GM18951 (cell line): ENCODE measurements around the gene FOXN1.
"Not testable (repeated sequence)": the region's sequence is repeated elsewhere in the genome, so short reads cannot be mapped to it uniquely, and the experiment has no call there.

Source experiments
- POLR2A ChIP-seq: IDR thresholded peaks from 4 replicates; pipeline ENCODE4 v1.6.1; 2011; ENCODE audit warnings: mild to moderate bottlenecking; ENCODE audit not compliant: insufficient read length, insufficient read depth; ENCODE audit errors: extremely low read depth
- in situ Hi-C: fragments of 300-500 bp; cut with MboI; formaldehyde crosslinking; loops from one replicate; pipeline ENCODE4 v1.12.0; 2022; ENCODE audit warnings: low sequenced_read_pairs, mixed read lengths, inconsistent platforms; ENCODE audit not compliant: unreplicated experiment

Gene FOXN1, protein sequence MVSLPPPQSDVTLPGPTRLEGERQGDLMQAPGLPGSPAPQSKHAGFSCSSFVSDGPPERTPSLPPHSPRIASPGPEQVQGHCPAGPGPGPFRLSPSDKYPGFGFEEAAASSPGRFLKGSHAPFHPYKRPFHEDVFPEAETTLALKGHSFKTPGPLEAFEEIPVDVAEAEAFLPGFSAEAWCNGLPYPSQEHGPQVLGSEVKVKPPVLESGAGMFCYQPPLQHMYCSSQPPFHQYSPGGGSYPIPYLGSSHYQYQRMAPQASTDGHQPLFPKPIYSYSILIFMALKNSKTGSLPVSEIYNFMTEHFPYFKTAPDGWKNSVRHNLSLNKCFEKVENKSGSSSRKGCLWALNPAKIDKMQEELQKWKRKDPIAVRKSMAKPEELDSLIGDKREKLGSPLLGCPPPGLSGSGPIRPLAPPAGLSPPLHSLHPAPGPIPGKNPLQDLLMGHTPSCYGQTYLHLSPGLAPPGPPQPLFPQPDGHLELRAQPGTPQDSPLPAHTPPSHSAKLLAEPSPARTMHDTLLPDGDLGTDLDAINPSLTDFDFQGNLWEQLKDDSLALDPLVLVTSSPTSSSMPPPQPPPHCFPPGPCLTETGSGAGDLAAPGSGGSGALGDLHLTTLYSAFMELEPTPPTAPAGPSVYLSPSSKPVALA

DNA sequence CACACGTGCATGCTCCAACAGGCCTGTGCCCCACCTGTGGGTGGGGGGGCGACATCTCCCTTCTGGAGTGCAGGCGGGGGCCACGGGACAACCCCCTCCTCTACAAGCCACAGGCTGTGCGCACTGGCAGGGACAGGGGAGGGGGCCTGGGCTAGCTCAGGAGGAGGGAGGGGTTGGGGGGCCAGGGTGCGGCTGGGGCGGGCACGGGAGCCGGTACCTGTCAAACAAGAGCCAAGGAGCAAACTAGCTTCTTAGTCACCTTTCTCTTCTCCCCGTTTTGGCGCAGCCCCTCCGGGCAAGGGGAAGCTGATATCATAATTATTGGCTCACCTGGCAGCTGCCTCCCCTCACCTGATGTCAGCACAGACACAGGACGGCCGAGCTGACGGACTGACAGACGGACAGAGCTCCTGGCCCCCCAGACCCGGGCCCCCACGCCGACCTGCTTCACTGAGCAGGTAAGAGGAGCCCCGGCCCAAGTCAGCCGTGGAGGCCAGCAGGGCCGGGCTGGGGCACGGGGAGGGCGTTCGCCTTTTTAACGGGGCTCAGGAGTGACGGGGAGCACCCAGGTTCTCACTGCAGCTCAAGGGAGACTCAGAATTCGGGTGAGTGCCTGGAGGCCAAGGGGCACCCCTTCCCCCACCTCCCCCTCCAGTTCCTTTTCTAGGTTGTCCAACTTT, at the start of gene FOXN1:
Gene FOXN1, plus strand, starts transcription at position 363 of the 680 bp plus-strand sequence. CDS start 17,622 bp downstream, outside the sequence.
- TF ChIP-seq POLR2A, result no peak
- in situ Hi-C loops, result no loop called here

DNA sequence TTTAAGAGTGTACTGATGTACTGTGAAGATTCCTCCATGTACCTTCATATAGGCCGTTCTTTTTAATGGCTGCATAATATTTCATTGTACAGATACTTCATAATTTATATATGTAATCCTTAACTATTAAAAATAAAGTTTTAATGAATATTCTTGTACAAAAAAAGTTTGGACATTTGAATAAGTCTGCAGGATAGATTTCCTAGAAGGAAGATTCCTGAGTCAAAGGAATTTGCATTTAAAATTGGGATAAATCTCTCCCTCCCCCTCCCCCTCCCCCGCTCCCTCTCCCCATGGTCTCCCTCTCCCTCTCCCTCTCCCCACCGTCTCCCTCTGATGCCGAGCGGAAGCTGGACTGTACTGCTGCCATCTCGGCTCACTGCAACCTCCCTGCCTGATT, 48.3 kb upstream of the FOXN1 start:
- TF ChIP-seq POLR2A, result no peak
- in situ Hi-C loops, result no loop called here

DNA sequence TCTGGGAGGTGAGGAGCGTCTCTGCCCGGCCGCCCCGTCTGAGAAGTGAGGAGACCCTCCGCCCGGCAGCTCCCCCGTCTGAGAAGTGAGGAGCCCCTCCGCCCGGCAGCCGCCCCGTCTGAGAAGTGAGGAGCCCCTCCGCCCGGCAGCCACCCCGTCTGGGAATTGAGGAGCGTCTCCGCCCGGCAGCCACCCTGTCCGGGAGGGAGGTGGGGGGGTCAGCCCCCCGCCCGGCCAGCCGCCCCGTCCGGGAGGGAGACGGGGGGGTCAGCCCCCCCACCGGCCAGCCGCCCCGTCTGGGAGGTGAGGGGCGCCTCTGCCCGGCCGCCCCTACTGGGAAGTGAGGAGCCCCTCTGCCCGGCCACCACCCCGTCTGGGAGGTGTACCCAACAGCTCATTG, 47.3 kb upstream of the FOXN1 start:
- in situ Hi-C loops, result not testable (repeated sequence)

DNA sequence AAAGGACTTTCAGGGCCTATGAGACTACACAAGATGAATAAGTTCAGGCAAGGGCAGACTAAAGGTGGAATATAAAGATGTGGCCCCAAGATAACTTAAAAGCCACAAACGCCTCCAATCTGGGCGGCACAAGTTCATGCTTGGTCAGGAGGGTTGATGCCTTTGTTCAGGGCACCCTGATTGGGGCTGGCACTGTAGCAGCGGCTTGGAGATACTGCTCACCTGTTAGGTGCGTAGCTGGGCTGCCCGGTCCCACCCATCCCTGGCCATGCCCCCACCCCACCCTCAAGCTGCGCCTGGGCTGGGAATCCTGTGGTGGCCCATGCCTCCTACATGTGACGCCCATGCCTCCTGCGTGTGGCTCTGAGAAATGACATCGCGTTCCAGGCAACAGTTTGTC, 45.2 kb upstream of the FOXN1 start:
- no peak for TF ChIP-seq POLR2A

DNA sequence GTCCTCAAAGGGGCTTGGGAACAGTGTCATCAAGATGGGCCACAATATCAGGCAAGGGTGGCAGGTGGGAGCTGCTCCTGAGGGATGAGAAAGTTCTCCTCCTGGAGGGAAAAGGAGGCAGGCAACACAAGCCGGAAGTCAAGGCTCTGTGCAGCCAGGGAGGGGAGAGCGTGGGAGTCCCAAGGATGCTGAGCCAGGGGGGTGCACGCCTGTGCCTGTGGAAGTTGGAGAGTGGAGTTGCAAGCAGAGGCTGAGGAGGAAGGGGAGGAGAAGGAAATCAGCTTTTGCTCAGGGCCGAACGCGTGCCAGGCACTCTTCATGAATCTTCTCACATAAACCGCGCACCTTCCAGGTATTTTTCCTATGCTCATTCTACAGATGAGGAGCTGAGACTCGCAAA, 40.1 kb upstream of the FOXN1 start:
- in situ Hi-C loops, result no loop called here
- no peak for TF ChIP-seq POLR2A

More for the DNA sequence above, 45.2 kb upstream of the FOXN1 start:
- in situ Hi-C loops, result no loop called here

DNA sequence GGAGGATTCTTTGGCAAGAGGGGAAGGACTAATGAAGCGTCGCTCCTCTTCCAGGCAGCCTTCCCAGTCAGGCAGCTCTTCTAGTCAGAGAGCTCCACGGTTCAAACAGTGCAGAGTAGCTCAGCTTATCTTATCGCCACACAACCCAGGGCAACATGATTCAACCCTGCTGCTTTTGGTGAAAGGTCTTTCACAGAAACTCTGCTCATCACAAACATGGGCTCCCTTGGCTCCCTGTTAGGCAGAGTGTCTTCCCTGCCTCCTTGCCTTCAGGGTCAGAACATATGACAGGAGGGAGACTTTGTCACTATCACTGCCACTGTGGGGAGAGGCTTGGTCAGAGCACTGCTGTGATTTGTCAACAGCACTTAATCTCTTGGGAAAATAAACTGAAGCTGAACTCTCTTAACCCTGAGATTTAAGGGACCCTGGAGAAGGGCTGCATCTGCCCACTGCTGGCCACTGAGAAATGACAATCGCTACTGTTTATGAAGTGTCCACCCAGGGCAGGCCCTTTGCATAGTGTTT, 39.6 kb upstream of the FOXN1 start:
- in situ Hi-C loops, result no loop called here
- no peak for TF ChIP-seq POLR2A

DNA sequence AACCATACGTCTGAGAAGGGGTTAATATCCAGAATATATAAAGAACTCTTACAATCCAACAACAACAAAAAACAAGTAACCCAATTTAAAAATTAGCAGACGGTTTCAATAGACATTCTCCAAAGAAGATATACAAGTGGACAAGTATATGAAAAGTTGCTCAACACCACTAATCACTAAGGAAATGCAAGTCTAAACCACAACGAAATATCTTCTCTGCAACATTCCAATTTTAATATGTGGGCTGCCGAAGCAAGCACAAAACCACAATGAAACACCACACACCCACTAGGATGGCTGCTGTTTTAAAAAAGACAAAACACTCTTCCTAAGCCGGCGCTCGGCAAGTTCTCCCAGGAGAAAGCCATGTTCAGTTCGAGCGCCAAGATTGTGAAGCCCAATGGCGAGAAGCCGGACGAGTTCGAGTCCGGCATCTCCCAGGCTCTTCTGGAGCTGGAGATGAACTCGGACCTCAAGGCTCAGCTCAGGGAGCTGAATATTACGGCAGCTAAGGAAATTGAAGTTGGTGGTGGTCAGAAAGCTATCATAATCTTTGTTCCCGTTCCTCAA, 38.6 kb upstream of the FOXN1 start:
- in situ Hi-C loops, result no loop called here

DNA sequence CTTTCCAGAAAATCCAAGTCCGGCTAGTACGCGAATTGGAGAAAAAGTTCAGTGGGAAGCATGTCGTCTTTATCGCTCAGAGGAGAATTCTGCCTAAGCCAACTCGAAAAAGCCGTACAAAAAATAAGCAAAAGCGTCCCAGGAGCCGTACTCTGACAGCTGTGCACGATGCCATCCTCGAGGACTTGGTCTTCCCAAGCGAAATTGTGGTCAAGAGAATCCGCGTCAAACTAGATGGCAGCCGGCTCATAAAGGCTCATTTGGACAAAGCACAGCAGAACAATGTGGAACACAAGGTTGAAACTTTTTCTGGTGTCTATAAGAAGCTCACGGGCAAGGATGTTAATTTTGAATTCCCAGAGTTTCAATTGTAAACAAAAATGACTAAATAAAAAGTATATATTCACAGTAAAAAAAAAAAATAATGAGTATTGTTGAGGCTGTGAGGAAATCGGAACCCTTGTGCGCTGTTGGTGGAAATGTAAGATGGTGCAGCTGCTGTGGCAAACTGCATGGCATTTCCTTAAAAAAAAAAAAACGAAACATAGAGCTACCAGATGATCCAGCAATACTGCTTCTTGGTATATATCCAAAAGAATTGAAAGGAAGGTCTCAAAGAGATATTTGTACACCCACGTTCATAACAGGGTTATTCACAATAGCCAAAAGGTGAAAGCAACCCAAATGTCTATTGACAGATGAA, 38.0 kb upstream of the FOXN1 start:
- in situ Hi-C loops, result not testable (repeated sequence)

More for the DNA sequence above, 38.6 kb upstream of the FOXN1 start:
- TF ChIP-seq POLR2A, result no peak

DNA sequence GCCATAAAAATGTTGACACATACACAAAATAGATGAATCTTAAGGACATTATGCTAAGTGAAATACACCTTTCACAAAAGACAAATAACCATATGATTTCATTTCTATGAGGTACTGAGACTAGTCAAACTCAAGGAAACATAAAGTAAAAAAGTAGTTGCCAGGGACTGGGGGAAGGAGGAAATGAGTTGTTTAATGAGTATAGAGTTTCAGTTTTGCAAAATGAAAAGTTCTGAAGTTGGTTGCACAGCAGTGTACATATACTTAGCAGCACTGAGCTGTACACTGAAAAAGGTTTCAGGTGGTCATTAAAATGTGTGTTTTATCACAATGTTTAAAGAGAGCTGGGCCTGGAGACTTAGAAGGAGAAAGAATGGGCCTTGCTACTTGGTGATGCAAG, 37.4 kb upstream of the FOXN1 start:
- in situ Hi-C loops, result no loop called here

DNA sequence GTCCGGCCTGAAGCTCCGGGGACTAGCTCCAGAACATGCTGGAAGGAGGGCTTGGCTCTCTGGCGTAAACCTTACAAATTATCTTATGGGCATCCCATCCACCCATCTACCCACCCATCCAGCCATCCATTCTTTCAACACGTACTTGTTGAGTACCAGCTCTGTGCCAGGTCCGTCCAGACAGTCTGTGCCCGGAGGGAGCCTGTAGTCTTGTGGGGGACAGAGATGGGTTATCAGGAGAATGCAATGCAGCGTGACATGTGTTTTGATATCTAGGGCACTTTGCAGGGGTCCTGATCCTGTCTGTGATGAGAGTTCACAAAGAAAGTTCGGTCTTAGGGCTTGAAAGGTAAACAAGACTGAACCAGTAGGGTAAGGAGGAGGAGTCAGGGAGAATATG, 36.8 kb upstream of the FOXN1 start:
- no peak for TF ChIP-seq POLR2A
- in situ Hi-C loops, result no loop called here

More for the DNA sequence above, 37.4 kb upstream of the FOXN1 start:
- TF ChIP-seq POLR2A, result no peak

DNA sequence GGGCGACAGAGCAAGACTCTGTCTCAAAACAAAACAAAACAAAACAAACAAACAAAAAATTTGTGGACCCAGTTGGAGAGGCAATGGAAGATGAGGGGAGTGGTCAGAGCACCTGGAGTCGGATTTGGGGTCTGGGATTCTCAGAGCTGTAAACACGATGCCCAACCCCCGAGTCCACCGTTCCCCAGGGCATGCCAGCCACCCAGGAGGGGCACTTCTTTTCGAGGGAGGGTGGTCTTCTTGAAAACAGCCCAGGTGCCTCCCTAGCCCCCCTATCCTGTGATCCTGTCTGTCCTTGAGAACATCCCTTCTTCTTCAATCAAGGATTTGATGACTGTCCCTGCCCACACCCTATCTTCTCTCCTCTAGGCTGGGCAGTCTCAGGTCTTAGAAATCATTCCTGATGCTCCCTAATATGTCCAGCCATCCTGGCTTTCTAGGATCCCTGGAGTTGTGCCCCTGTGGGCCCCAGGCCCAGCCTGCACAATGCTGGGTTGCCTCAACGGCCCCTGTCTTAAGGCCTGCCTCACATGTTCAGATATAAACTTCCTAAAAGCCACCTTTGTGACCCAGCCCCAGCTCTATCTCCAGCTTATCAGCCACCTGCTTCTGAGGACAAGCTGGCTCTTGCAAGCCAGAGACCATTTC, 35.8 kb upstream of the FOXN1 start:
- in situ Hi-C loops, result no loop called here

DNA sequence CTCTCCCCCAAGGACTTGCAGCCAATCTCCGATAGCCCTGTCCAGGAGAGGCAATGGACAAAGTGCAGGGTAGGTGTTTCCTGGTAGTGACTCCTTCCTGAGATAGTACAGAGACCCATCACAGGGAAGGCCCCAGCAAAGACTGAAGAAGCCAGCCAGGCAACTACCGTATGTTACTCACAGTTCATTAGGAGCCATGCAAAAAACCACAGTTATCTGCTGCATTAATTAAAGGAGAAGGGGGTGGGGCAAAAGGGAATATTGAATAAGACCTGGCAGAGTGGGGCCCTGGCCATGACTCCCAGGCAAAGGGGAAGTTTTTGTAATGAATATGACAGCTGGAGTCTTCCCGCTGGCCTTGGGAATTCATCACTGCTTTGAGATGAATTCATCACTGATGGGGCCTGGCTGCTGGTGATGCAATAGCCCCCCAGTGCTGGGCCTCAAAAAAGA, 35.2 kb upstream of the FOXN1 start:
- TF ChIP-seq POLR2A, result no peak
- in situ Hi-C loops, result no loop called here

More for the DNA sequence above, 35.8 kb upstream of the FOXN1 start:
- no peak for TF ChIP-seq POLR2A
